Heart right ventricle (tissue), 16 donors: ENCODE data around the gene NR5A2. TPM values are rescaled to one million over a fixed set of nuclear protein-coding genes. Genes with fewer than 3 reads are reported as not detected.

Experiments used
- ATAC-seq, 8 donors: fragments of 200-7000 bp; cut with Tn5 transposase; one replicate each; pipeline ENCODE4 v1.9.1; 2020; ENCODE audit warnings: mild to moderate bottlenecking in 8 of 8, moderate library complexity in 8 of 8, moderate number of reproducible peaks in 1 of 8
- DNase-seq, 2 donors: peaks; one replicate each; pipeline ENCODE4 v3.0.0-alpha.2; 2020
- H3K27ac ChIP-seq, 10 donors: fragments of 200-600 bp; sonication (generic) in 2 of 10; one replicate each; pipeline versions ENCODE4 v1.5.0 to v1.8.0; 2020 to 2022; ENCODE audit warnings: mild to moderate bottlenecking in 3 of 10
- H3K27me3 ChIP-seq, 7 donors: fragments of 200-600 bp; one replicate each; pipeline ENCODE4 v1.8.0; 2021 to 2022; ENCODE audit warnings: mild to moderate bottlenecking in 2 of 7
- H3K36me3 ChIP-seq, 9 donors: fragments of 200-600 bp; sonication (generic) in 1 of 9; one replicate each; pipeline versions ENCODE4 v1.5.0 to v1.8.0; 2020 to 2022; ENCODE audit warnings: mild to moderate bottlenecking in 2 of 9
- H3K4me1 ChIP-seq, 9 donors: fragments of 200-600 bp; sonication (generic) in 1 of 9; one replicate each; pipeline versions ENCODE4 v1.5.0 to v1.8.0; 2020 to 2022; ENCODE audit warnings: mild to moderate bottlenecking in 4 of 9
- H3K4me3 ChIP-seq, 10 donors: fragments of 200-600 bp; sonication (generic) in 2 of 10; one replicate each; pipeline versions ENCODE4 v1.5.0 to v1.8.0; 2020 to 2022; ENCODE audit warnings: mild to moderate bottlenecking in 7 of 10, moderate library complexity in 2 of 10
- H3K9me3 ChIP-seq, 11 donors: fragments of 200-600 bp in 10 of 11; sonication (generic) in 2 of 11; one replicate each; pipeline versions ENCODE4 v1.5.0 to v1.8.0; 2013 to 2022; ENCODE audit warnings: mild to moderate bottlenecking in 2 of 11, control low read depth in 1 of 11, moderate library complexity in 1 of 11
- CTCF ChIP-seq, 9 donors: fragments of 200-600 bp; sonication (generic) in 2 of 9; IDR thresholded peaks; one replicate each; pipeline versions ENCODE4 v1.5.0 to v1.8.0; 2021 to 2022; ENCODE audit warnings: antibody characterized with exemption in 9 of 9, mild to moderate bottlenecking in 5 of 9, moderate library complexity in 1 of 9
- WGBS, 2 donors: extraction: QIAGEN DNeasy Blood & Tissue Kit; methylation state at CpG; one replicate each; pipeline ENCODE4 v1.1.7; 2013; ENCODE audit warnings: inconsistent platforms in 1 of 2; 5-methylcytosine and 5-hydroxymethylcytosine counted together
- intact Hi-C, 10 donors: fragments of 100-400 bp; cut with DNase I; formaldehyde crosslinking; loops; one replicate each; pipeline versions ENCODE4 v1.11.1 to v1.14.2; 2022
- polyA plus RNA-seq, 2 donors: library from polyadenylated mRNA; stranded (reverse); fragments of 200-250 nt; gene quantifications; one replicate each; pipeline ENCODE4 v1.2.3, GENCODE V29; 2013
- total RNA-seq, 10 donors: library from RNA; stranded (reverse); fragmentation: NEBNext Ultra II Directional in 3 of 10; extraction: Animal tissue kit (Norgen Biotek cat#: 25700) in 3 of 10; gene quantifications; one replicate each; pipeline versions ENCODE4 v1.2.1 to v1.2.4, GENCODE V29; 2021 to 2023
- donor health status: Arrhythmogenic right ventricular cardiomyopathy.
- donor health status: ischemic (EF 13 %, LVEDD 7.1; RV severe dilation, severe dysfunction).
- donor health status: healthy with polysubstance abuse.
- donor health status: DM: no; HTN: yes; CAD: no.
- donor health status: DM: no; HTN: no; CAD: no.
- donor health status: ischemic (EF 25% LVEDD 6.9; RV normal size, moderate dysfunction).
- donor health status: ischemic (EF 25% LVEDD 5.7; RV mildly dilated, moderate dysfunction).
- donor health status: healthy.
- donor health status: DM: yes; HTN: yes; CAD: no.
- donor health status: Ischemic cardiomyopathy.
- donor health status: ischemic (EF 35%, LVEDD 5.7; RV mildly dilated, moderate dysfunction).
- donor health status: nonischemic (EF 11% LVEDD 7.7; RV severe dilation, severe dysfunction).
- donor health status: DM: yes; HTN: yes; CAD: no.
- donor health status: PGD.
- donor health status: ischemic (EF 29% LVEDD 5.4; RV normal size, mild dysfunction).
- donor health status: nonischemic (EF 23%, LVEDD 6.1; RV moderate dilation, normal function).

Gene NR5A2
- total and polyA plus RNA-seq, 12 donors = 0.52 to 1.9 (median 1.3) TPM

GRCh38 chr1:200035956-200036618, 8.6 kb downstream of the NR5A2 start:
- Histone ChIP-seq H3K27ac (no peak overlapping the region), H3K9me3 (no peaks in the 10 kb centered on the region), H3K36me3 (no peaks in the 10 kb centered on the region), H3K27me3 (peaks cover 21 to 100% (median 99%) of the 10 kb centered on the region in 7 donors), H3K4me3 (no peak overlapping the region), H3K4me1 (peaks cover 0 to 50% (median 38%) of the 10 kb centered on the region in 9 donors)
- DNase-seq (no peak), ATAC-seq (no peak)
- 12 to 24% methylated on average over 27 of the region's 27 CpGs for WGBS, 2 donors
- no peak for TF ChIP-seq CTCF (IDR thresholded peaks at IDR 0.05)
- intact Hi-C loops = loop anchor here in 2 of 10 donors (10.0 kb wide), 2 partner anchors 209 to 351 kb away; no protein-coding TSS in a partner anchor

- peaks cover 0 to 56% (median 44%) of the 10 kb centered on the region in 9 donors for H3K4me1 ChIP-seq
- no peak for TF ChIP-seq CTCF (IDR thresholded peaks at IDR 0.05)
- no peaks in the 10 kb centered on the region for H3K9me3 ChIP-seq
- H3K27ac ChIP-seq = no peak overlapping the region
- no peak for DNase-seq
- H3K4me3 ChIP-seq = no peak overlapping the region
- no peak for ATAC-seq
- H3K36me3 ChIP-seq = no peaks in the 10 kb centered on the region
- intact Hi-C loops = loop anchor here in 2 of 10 donors (10.0 kb wide), 2 partner anchors 208 to 352 kb away; no protein-coding TSS in a partner anchor
- peaks cover 25 to 100% (median 99%) of the 10 kb centered on the region in 7 donors for H3K27me3 ChIP-seq
- WGBS, 2 donors = 30 to 41% methylated on average over 18 of the region's 18 CpGs
These were observed 9.2 kb downstream of the NR5A2 start for GRCh38 chr1:200036619-200037270.

GRCh38 chr1:200037501-200037900, 10.0 kb downstream of the NR5A2 start:
- H3K4me1 ChIP-seq = peaks cover 0 to 64% (median 52%) of the 10 kb centered on the region in 9 donors
- intact Hi-C loops = loop anchor here in 2 of 10 donors (10.0 kb wide), 2 partner anchors 207 to 353 kb away; no protein-coding TSS in a partner anchor
- H3K36me3 ChIP-seq = no peaks in the 10 kb centered on the region
- no peak overlapping the region for H3K4me3 ChIP-seq
- no peak for ATAC-seq
- DNase-seq = no peak
- H3K27ac ChIP-seq = no peak overlapping the region
- no peak for TF ChIP-seq CTCF (IDR thresholded peaks at IDR 0.05)
- 68 to 91% methylated on average over 2 of the region's 2 CpGs for WGBS, 2 donors
- H3K9me3 ChIP-seq = no peaks in the 10 kb centered on the region
- peaks cover 26 to 100% (median 99%) of the 10 kb centered on the region in 7 donors for H3K27me3 ChIP-seq

- H3K4me1 ChIP-seq = peaks cover 0 to 68% (median 56%) of the 10 kb centered on the region in 9 donors
- no peak for TF ChIP-seq CTCF (IDR thresholded peaks at IDR 0.05)
- H3K27ac ChIP-seq = no peak overlapping the region
- WGBS, 2 donors = 56 to 61% methylated on average over 8 of the region's 8 CpGs
- ATAC-seq (no peak), DNase-seq (no peak)
- no peaks in the 10 kb centered on the region for H3K9me3 ChIP-seq
- no peaks in the 10 kb centered on the region for H3K36me3 ChIP-seq
- H3K4me3 ChIP-seq = no peak overlapping the region
- H3K27me3 ChIP-seq = peaks cover 30 to 100% (median 100%) of the 10 kb centered on the region in 7 donors
- intact Hi-C loops = loop anchor here in 2 of 10 donors (10.0 kb wide), 2 partner anchors 207 to 353 kb away; no protein-coding TSS in a partner anchor
These were observed 10.4 kb downstream of the NR5A2 start for GRCh38 chr1:200037904-200038303.
